ENCODE measurements around the gene REEP6.
A peak's percentile ranks its signal among the peaks of the same experiment; 100 is the strongest.
"Not testable (repeated sequence)": the region's sequence is repeated elsewhere in the genome, so short reads cannot be mapped to it uniquely, and the experiment has no call there.

The REEP6 gene

GRCh38 chr19:1473085-1473851, 17.7 kb upstream of the REEP6 start:
- DNase-seq, result no peak

GRCh38 chr19:1474011-1474764, 16.8 kb upstream of the REEP6 start:
- DNase-seq, result peak; percentile 70

GRCh38 chr19:1474765-1475351, 16.1 kb upstream of the REEP6 start:
- no peak for DNase-seq

GRCh38 chr19:1475751-1476437, 15.1 kb upstream of the REEP6 start:
- DNase-seq, result no peak

GRCh38 chr19:1477056-1477455, 13.9 kb upstream of the REEP6 start:
- not testable (repeated sequence) for DNase-seq

GRCh38 chr19:1478934-1479707, 11.9 kb upstream of the REEP6 start, which contains the start of gene C19orf25:
TSS of gene C19orf25 (minus strand) at chr19:1479215. CDS start at chr19:1478903, 312 bp downstream.
- DNase-seq, result peak; percentile 94

- DNase-seq, result no peak
Measured at GRCh38 chr19:1481224-1481892, 9.6 kb upstream of the REEP6 start.

GRCh38 chr19:1481893-1482360, 9.1 kb upstream of the REEP6 start:
- DNase-seq, result no peak

GRCh38 chr19:1482361-1483130, 8.4 kb upstream of the REEP6 start:
- DNase-seq, result no peak

- no peak for DNase-seq
Measured at GRCh38 chr19:1483131-1483978, 7.6 kb upstream of the REEP6 start.

GRCh38 chr19:1483979-1484428, 7.0 kb upstream of the REEP6 start:
- no peak for DNase-seq

- no peak for DNase-seq
Measured at GRCh38 chr19:1486720-1487575, 4.0 kb upstream of the REEP6 start.

- DNase-seq, result no peak
Measured at GRCh38 chr19:1487576-1488281, 3.3 kb upstream of the REEP6 start.

GRCh38 chr19:1488282-1488601, 2.7 kb upstream of the REEP6 start:
- no peak for DNase-seq

- no peak for DNase-seq
Measured at GRCh38 chr19:1489463-1490310, 1.3 kb upstream of the REEP6 start.

GRCh38 chr19:1490311-1491113, 469 bp upstream of the REEP6 start, which contains the start of gene PCSK4:
TSS of gene PCSK4 (minus strand) at chr19:1490350. CDS start at chr19:1490346, 4 bp downstream.
- DNase-seq, result peak; percentile 99
